ENCODE measurements around the gene ME1.
"Not testable (repeated sequence)": the region's sequence is repeated elsewhere in the genome, so short reads cannot be mapped to it uniquely, and the experiment has no call there.

The ME1 gene

GRCh38 chr6:83202031-83202430, 228.8 kb downstream of the ME1 start:
- intact Hi-C loops (cut with DNase I) = no loop called here
- no peak for DNase-seq

GRCh38 chr6:83199863-83200225, 231.0 kb downstream of the ME1 start:
- no peak for DNase-seq
- intact Hi-C loops (cut with DNase I) = no loop called here

- intact Hi-C loops (cut with DNase I) = no loop called here
- no peak for DNase-seq
These were observed 231.5 kb downstream of the ME1 start for GRCh38 chr6:83199173-83199862.

GRCh38 chr6:83198486-83199172, 232.2 kb downstream of the ME1 start:
- intact Hi-C loops (cut with DNase I) = no loop called here

GRCh38 chr6:83193747-83194566, 236.9 kb downstream of the ME1 start:
- intact Hi-C loops (cut with DNase I) = loop anchor here (5.0 kb wide), 1 partner anchor 127 kb away; the partner anchor contains the start of genes DOP1A and UBE3D
- peak; percentile 11 to 77 (median 57) for DNase-seq

More at GRCh38 chr6:83198486-83199172, 232.2 kb downstream of the ME1 start:
- no peak for DNase-seq

- intact Hi-C loops (cut with DNase I) = loop anchor here (5.0 kb wide), 1 partner anchor 126 kb away; the partner anchor contains the start of genes DOP1A and UBE3D
These were observed 237.7 kb downstream of the ME1 start, which contains the start of the genes PGM3 and RWDD2A for GRCh38 chr6:83192871-83193746. PGM3 (minus strand) TSS chr6:83193265; CDS start chr6:83191012, 2,253 bp downstream. RWDD2A (plus strand) TSS chr6:83193357; CDS start chr6:83194452, 1,095 bp downstream.

GRCh38 chr6:83192456-83192855, 238.4 kb downstream of the ME1 start:
- DNase-seq = no peak
- intact Hi-C loops (cut with DNase I) = loop anchor here (5.0 kb wide), 1 partner anchor 125 kb away; the partner anchor contains the start of genes DOP1A and UBE3D

More at GRCh38 chr6:83192871-83193746, 237.7 kb downstream of the ME1 start, which contains the start of the genes PGM3 and RWDD2A:
- DNase-seq = peak; percentile 82 to 97 (median 93)

- intact Hi-C loops (cut with DNase I) = loop anchor here (5.0 kb wide), 1 partner anchor 125 kb away; the partner anchor contains the start of genes DOP1A and UBE3D
- DNase-seq = not testable (repeated sequence)
These were observed 238.9 kb downstream of the ME1 start for GRCh38 chr6:83191974-83192373.

GRCh38 chr6:83190626-83191025, 240.2 kb downstream of the ME1 start:
- intact Hi-C loops (cut with DNase I) = loop anchor here (5.0 kb wide), 1 partner anchor 123 kb away; the partner anchor contains the start of genes DOP1A and UBE3D

GRCh38 chr6:83188501-83188900, 242.3 kb downstream of the ME1 start:
- intact Hi-C loops (cut with DNase I) = no loop called here
- DNase-seq = no peak

More at GRCh38 chr6:83190626-83191025, 240.2 kb downstream of the ME1 start:
- DNase-seq = no peak

- no peak for DNase-seq
These were observed 245.8 kb downstream of the ME1 start for GRCh38 chr6:83185096-83185495.

GRCh38 chr6:83183082-83183828, 247.6 kb downstream of the ME1 start:
- intact Hi-C loops (cut with DNase I) = no loop called here
- no peak for DNase-seq

More at GRCh38 chr6:83185096-83185495, 245.8 kb downstream of the ME1 start:
- intact Hi-C loops (cut with DNase I) = no loop called here

- no peak for DNase-seq
- intact Hi-C loops (cut with DNase I) = no loop called here
These were observed 248.7 kb downstream of the ME1 start for GRCh38 chr6:83182114-83182513.

- no peak for DNase-seq
- intact Hi-C loops (cut with DNase I) = no loop called here
These were observed 250.4 kb downstream of the ME1 start for GRCh38 chr6:83180426-83180950.

- intact Hi-C loops (cut with DNase I) = no loop called here
- DNase-seq = no peak
These were observed 254.6 kb downstream of the ME1 start for GRCh38 chr6:83176246-83176645.

GRCh38 chr6:83169511-83169910, 261.3 kb downstream of the ME1 start:
- peak in 1 of 42 donors; percentile 45 for DNase-seq
- intact Hi-C loops (cut with DNase I) = no loop called here

- DNase-seq = no peak
- intact Hi-C loops (cut with DNase I) = no loop called here
These were observed 261.7 kb downstream of the ME1 start for GRCh38 chr6:83169106-83169505.

Measured in head of caudate nucleus (tissue), 42 donors.